Measurements from ENCODE around the gene ELP4.

ELP4 gene

DNA sequence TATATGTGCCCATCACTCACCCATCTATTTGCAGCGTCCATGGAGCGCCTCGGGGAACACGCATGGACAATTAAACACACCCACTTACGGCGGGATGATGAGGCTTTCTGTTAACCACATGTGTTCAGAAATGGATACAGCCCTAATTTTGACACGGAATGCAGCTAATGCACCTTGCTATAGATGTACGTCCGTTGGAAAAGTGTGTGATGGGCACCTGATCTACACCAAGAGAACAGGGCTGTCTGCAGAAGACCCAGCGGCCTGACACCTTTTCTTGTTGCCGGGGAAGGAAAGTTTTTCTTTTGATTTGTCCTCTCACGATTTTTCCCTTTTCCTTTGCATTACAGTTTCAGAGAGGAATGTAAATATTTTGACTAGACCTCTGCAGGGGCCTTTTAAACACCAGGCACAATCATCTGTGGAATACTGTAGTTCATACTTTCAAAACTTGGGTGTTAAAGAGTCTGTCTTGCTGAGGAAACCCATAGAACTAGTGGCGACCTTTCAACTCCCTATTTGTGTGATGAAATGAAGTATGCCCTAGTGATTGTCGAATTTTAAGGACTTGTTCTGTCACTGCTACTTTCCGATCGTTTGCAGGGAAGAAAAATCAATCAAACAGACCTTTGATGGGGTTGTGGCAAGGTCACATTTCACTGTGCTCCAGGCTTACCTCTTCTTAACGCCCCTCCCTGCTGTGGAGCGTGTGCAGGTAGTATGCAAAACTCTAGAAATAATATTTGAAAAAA lies 318.1 kb downstream of the ELP4 start:
- H3K79me1 ChIP-seq (replicated peaks; ENCODE audit: low read length, poor library complexity, severe bottlenecking): no peaks in the 10 kb centered on the region
- H3K9ac ChIP-seq (ENCODE audit: low read length): no peak overlapping the region
- H3K4me2 ChIP-seq (ENCODE audit: low read length, poor library complexity, severe bottlenecking): peak overlapping the region; percentile 62
- no peak overlapping the region for H2AFZ ChIP-seq (ENCODE audit: low read depth, low read length)
- WGBS: 4% methylated on average over 13 of the region's 18 CpGs
- H3K27ac ChIP-seq (ENCODE audit: low read length, poor library complexity, severe bottlenecking): no peak overlapping the region
- H3K27me3 ChIP-seq (ENCODE audit: control insufficient read depth in 1 of 2, insufficient read depth in 1 of 2, low read length in 2 of 2): peaks cover 76 to 96% of the 10 kb centered on the region in 2 experiments
- H2BK12ac ChIP-seq (ENCODE audit: low read length in 2 of 2): no peak overlapping the region
- H2AK5ac ChIP-seq (ENCODE audit: low read length, severe bottlenecking): no peak overlapping the region
- H3K4me3 ChIP-seq (ENCODE audit: insufficient read depth in 1 of 2, low read depth in 1 of 2, low read length in 2 of 2): no peak overlapping the region
- no peak overlapping the region for H2BK120ac ChIP-seq (ENCODE audit: low read depth, low read length)
- H2BK15ac ChIP-seq (ENCODE audit: low read depth, poor library complexity, severe bottlenecking): no peak overlapping the region
- no peak overlapping the region for H4K91ac ChIP-seq (ENCODE audit: low read length)
- peaks cover 2% of the 10 kb centered on the region for H3K9me3 ChIP-seq (ENCODE audit: control insufficient read depth, low read length)
- H3K4ac ChIP-seq (ENCODE audit: low read depth in 1 of 2, low read length in 2 of 2): no peak overlapping the region
- H3K23ac ChIP-seq (ENCODE audit: low read length in 2 of 2): no peak overlapping the region
- no peaks in the 10 kb centered on the region for H3K36me3 ChIP-seq (ENCODE audit: control insufficient read depth in 1 of 2, insufficient read depth in 2 of 2, low read depth in 1 of 2, low read length in 2 of 2)
- peaks cover 8% of the 10 kb centered on the region for H3K4me1 ChIP-seq (ENCODE audit: control insufficient read depth, insufficient read depth, low read depth, low read length)
- no peak overlapping the region for H3K18ac ChIP-seq (ENCODE audit: low read depth in 1 of 2, low read length in 2 of 2)
- no peak overlapping the region for H3K14ac ChIP-seq (ENCODE audit: low read length in 2 of 2)
- no peak overlapping the region for H4K8ac ChIP-seq (ENCODE audit: low read length)
- no peak overlapping the region for H2BK5ac ChIP-seq (ENCODE audit: low read depth, low read length, poor library complexity, severe bottlenecking)
- DNase-seq: peak; percentile 53

DNA sequence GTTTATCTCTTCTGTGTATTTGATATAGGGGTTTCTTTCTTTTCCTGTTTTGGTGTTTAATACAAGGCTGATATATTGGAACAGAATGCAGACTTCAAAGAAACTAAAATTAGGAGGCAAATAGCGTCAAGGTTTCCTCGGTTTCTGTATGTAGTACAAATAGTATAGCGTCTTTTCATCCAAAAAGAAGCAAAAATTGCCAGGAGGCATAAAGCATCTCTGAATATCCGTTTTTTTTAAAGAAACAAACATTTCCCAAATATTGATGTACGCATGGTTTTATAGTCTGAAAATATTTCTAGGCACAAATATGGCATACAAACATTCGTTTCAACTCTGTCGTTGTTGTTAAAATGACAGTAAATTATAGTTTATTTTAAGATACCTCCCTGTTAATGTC lies 318.6 kb downstream of the ELP4 start:
- Histone ChIP-seq H3K9ac (ENCODE audit: low read length) (no peak overlapping the region), H2BK5ac (ENCODE audit: low read depth, low read length, poor library complexity, severe bottlenecking) (no peak overlapping the region), H3K36me3 (ENCODE audit: control insufficient read depth in 1 of 2, insufficient read depth in 2 of 2, low read depth in 1 of 2, low read length in 2 of 2) (no peaks in the 10 kb centered on the region), H2AFZ (ENCODE audit: low read depth, low read length) (no peak overlapping the region), H4K8ac (ENCODE audit: low read length) (no peak overlapping the region), H3K14ac (ENCODE audit: low read length in 2 of 2) (no peak overlapping the region), H3K4me3 (ENCODE audit: insufficient read depth in 1 of 2, low read depth in 1 of 2, low read length in 2 of 2) (no peak overlapping the region), H4K91ac (ENCODE audit: low read length) (no peak overlapping the region), H3K27ac (ENCODE audit: low read length, poor library complexity, severe bottlenecking) (no peak overlapping the region), H3K27me3 (ENCODE audit: control insufficient read depth in 1 of 2, insufficient read depth in 1 of 2, low read length in 2 of 2) (peaks cover 73 to 96% of the 10 kb centered on the region in 2 experiments), H3K23ac (ENCODE audit: low read length in 2 of 2) (no peak overlapping the region), H2BK12ac (ENCODE audit: low read length in 2 of 2) (no peak overlapping the region), H3K79me1 (replicated peaks; ENCODE audit: low read length, poor library complexity, severe bottlenecking) (no peaks in the 10 kb centered on the region), H2AK5ac (ENCODE audit: low read length, severe bottlenecking) (no peak overlapping the region), H3K4me2 (ENCODE audit: low read length, poor library complexity, severe bottlenecking) (no peak overlapping the region), H2BK120ac (ENCODE audit: low read depth, low read length) (no peak overlapping the region), H2BK15ac (ENCODE audit: low read depth, poor library complexity, severe bottlenecking) (no peak overlapping the region), H3K9me3 (ENCODE audit: control insufficient read depth, low read length) (peaks cover 5% of the 10 kb centered on the region), H3K4ac (ENCODE audit: low read depth in 1 of 2, low read length in 2 of 2) (no peak overlapping the region), H3K4me1 (ENCODE audit: control insufficient read depth, insufficient read depth, low read depth, low read length) (peaks cover 8% of the 10 kb centered on the region), H3K18ac (ENCODE audit: low read depth in 1 of 2, low read length in 2 of 2) (no peak overlapping the region)
- WGBS: no CpG with 5 or more reads among the region's 7 CpGs
- DNase-seq: no peak

- DNase-seq: no peak
- Histone ChIP-seq H2AFZ (ENCODE audit: low read depth, low read length) (no peak overlapping the region), H3K4me1 (ENCODE audit: control insufficient read depth, insufficient read depth, low read depth, low read length) (peaks cover 8% of the 10 kb centered on the region), H3K4ac (ENCODE audit: low read depth in 1 of 2, low read length in 2 of 2) (no peak overlapping the region), H3K9me3 (ENCODE audit: control insufficient read depth, low read length) (peaks cover 9% of the 10 kb centered on the region), H3K23ac (ENCODE audit: low read length in 2 of 2) (no peak overlapping the region), H2AK5ac (ENCODE audit: low read length, severe bottlenecking) (no peak overlapping the region), H4K8ac (ENCODE audit: low read length) (no peak overlapping the region), H3K36me3 (ENCODE audit: control insufficient read depth in 1 of 2, insufficient read depth in 2 of 2, low read depth in 1 of 2, low read length in 2 of 2) (no peaks in the 10 kb centered on the region), H3K4me3 (ENCODE audit: insufficient read depth in 1 of 2, low read depth in 1 of 2, low read length in 2 of 2) (no peak overlapping the region), H3K79me1 (replicated peaks; ENCODE audit: low read length, poor library complexity, severe bottlenecking) (no peaks in the 10 kb centered on the region), H3K27ac (ENCODE audit: low read length, poor library complexity, severe bottlenecking) (no peak overlapping the region), H3K18ac (ENCODE audit: low read depth in 1 of 2, low read length in 2 of 2) (no peak overlapping the region), H2BK120ac (ENCODE audit: low read depth, low read length) (no peak overlapping the region), H4K91ac (ENCODE audit: low read length) (no peak overlapping the region), H2BK12ac (ENCODE audit: low read length in 2 of 2) (no peak overlapping the region), H3K27me3 (ENCODE audit: control insufficient read depth in 1 of 2, insufficient read depth in 1 of 2, low read length in 2 of 2) (peaks cover 69 to 92% of the 10 kb centered on the region in 2 experiments), H3K9ac (ENCODE audit: low read length) (no peak overlapping the region), H2BK15ac (ENCODE audit: low read depth, poor library complexity, severe bottlenecking) (no peak overlapping the region), H3K14ac (ENCODE audit: low read length in 2 of 2) (no peak overlapping the region), H2BK5ac (ENCODE audit: low read depth, low read length, poor library complexity, severe bottlenecking) (no peak overlapping the region), H3K4me2 (ENCODE audit: low read length, poor library complexity, severe bottlenecking) (no peak overlapping the region)
- 78% methylated on average over 3 of the region's 4 CpGs for WGBS
These were observed 320.8 kb downstream of the ELP4 start for GRCh38 chr11:31830406-31830805.

GRCh38 chr11:31834237-31834636 lies 324.7 kb downstream of the ELP4 start:
- Histone ChIP-seq H2AK5ac (ENCODE audit: low read length, severe bottlenecking) (no peak overlapping the region), H3K9ac (ENCODE audit: low read length) (no peak overlapping the region), H3K4me2 (ENCODE audit: low read length, poor library complexity, severe bottlenecking) (no peak overlapping the region), H2AFZ (ENCODE audit: low read depth, low read length) (no peak overlapping the region), H3K27me3 (ENCODE audit: control insufficient read depth in 1 of 2, insufficient read depth in 1 of 2, low read length in 2 of 2) (peaks cover 55 to 85% of the 10 kb centered on the region in 2 experiments), H3K14ac (ENCODE audit: low read length in 2 of 2) (no peak overlapping the region), H3K4ac (ENCODE audit: low read depth in 1 of 2, low read length in 2 of 2) (no peak overlapping the region), H3K4me3 (ENCODE audit: insufficient read depth in 1 of 2, low read depth in 1 of 2, low read length in 2 of 2) (no peak overlapping the region), H4K8ac (ENCODE audit: low read length) (no peak overlapping the region), H3K23ac (ENCODE audit: low read length in 2 of 2) (no peak overlapping the region), H2BK5ac (ENCODE audit: low read depth, low read length, poor library complexity, severe bottlenecking) (no peak overlapping the region), H2BK120ac (ENCODE audit: low read depth, low read length) (no peak overlapping the region), H3K36me3 (ENCODE audit: control insufficient read depth in 1 of 2, insufficient read depth in 2 of 2, low read depth in 1 of 2, low read length in 2 of 2) (no peaks in the 10 kb centered on the region), H3K79me1 (replicated peaks; ENCODE audit: low read length, poor library complexity, severe bottlenecking) (no peaks in the 10 kb centered on the region), H2BK15ac (ENCODE audit: low read depth, poor library complexity, severe bottlenecking) (no peak overlapping the region), H3K18ac (ENCODE audit: low read depth in 1 of 2, low read length in 2 of 2) (no peak overlapping the region), H2BK12ac (ENCODE audit: low read length in 2 of 2) (no peak overlapping the region), H4K91ac (ENCODE audit: low read length) (peak overlapping the region; percentile 39), H3K4me1 (ENCODE audit: control insufficient read depth, insufficient read depth, low read depth, low read length) (no peaks in the 10 kb centered on the region), H3K9me3 (ENCODE audit: control insufficient read depth, low read length) (peaks cover 9% of the 10 kb centered on the region), H3K27ac (ENCODE audit: low read length, poor library complexity, severe bottlenecking) (no peak overlapping the region)
- no CpG with 5 or more reads among the region's 1 CpG for WGBS
- DNase-seq: no peak

Data from mesenchymal stem cell (in vitro differentiated cells and primary cell).